ENCODE data around the gene PTGR1.

The PTGR1 gene

DNA sequence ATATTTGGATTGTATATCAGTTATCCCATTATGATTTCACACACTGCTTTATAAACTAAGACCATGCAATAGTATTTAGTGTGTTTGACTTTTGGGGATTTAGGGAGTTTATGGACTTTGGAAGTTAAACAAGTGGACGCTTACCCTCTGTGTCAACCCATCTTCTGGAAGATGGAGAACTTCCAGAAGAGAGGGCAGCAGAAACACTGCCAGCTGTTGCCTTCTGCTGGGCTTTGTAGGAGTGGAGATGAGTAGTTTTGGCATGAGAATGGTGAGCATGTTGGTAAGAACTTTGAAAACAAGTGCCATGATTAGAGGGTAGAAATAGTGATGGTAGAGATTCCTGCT is 33.9 kb upstream of the PTGR1 start:
- H3K4me1 ChIP-seq (ENCODE audit: low read length) = peaks cover 11% of the 10 kb centered on the region
- no peak overlapping the region for H3K27ac ChIP-seq (ENCODE audit: low read length)
- H3K4me3 ChIP-seq (ENCODE audit: low read length) = no peak overlapping the region
- no peak overlapping the region for H3K4me2 ChIP-seq (ENCODE audit: low read length)
- no peaks in the 10 kb centered on the region for H3K9me3 ChIP-seq (ENCODE audit: insufficient read depth, low read length)
- peaks cover 57% of the 10 kb centered on the region for H4K20me1 ChIP-seq (ENCODE audit: insufficient read depth, low read length)
- H3K36me3 ChIP-seq (replicated peaks; ENCODE audit: low read depth, low read length) = peaks cover 8% of the 10 kb centered on the region
- H3K9ac ChIP-seq (ENCODE audit: low read length) = no peak overlapping the region
- H2AFZ ChIP-seq (ENCODE audit: low read depth, low read length) = no peak overlapping the region
- H3K27me3 ChIP-seq (ENCODE audit: low read depth, low read length) = no peaks in the 10 kb centered on the region
- peaks cover 72% of the 10 kb centered on the region for H3K79me2 ChIP-seq (ENCODE audit: low read length)
- TF ChIP-seq EZH2phosphoT487 (IDR thresholded peaks at IDR 0.05; ENCODE audit: low read depth) = no peak
- TF ChIP-seq, protein P1, sequence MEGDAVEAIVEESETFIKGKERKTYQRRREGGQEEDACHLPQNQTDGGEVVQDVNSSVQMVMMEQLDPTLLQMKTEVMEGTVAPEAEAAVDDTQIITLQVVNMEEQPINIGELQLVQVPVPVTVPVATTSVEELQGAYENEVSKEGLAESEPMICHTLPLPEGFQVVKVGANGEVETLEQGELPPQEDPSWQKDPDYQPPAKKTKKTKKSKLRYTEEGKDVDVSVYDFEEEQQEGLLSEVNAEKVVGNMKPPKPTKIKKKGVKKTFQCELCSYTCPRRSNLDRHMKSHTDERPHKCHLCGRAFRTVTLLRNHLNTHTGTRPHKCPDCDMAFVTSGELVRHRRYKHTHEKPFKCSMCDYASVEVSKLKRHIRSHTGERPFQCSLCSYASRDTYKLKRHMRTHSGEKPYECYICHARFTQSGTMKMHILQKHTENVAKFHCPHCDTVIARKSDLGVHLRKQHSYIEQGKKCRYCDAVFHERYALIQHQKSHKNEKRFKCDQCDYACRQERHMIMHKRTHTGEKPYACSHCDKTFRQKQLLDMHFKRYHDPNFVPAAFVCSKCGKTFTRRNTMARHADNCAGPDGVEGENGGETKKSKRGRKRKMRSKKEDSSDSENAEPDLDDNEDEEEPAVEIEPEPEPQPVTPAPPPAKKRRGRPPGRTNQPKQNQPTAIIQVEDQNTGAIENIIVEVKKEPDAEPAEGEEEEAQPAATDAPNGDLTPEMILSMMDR (IDR thresholded peaks at IDR 0.05; ENCODE audit: low read depth, low read length) = no peak

DNA sequence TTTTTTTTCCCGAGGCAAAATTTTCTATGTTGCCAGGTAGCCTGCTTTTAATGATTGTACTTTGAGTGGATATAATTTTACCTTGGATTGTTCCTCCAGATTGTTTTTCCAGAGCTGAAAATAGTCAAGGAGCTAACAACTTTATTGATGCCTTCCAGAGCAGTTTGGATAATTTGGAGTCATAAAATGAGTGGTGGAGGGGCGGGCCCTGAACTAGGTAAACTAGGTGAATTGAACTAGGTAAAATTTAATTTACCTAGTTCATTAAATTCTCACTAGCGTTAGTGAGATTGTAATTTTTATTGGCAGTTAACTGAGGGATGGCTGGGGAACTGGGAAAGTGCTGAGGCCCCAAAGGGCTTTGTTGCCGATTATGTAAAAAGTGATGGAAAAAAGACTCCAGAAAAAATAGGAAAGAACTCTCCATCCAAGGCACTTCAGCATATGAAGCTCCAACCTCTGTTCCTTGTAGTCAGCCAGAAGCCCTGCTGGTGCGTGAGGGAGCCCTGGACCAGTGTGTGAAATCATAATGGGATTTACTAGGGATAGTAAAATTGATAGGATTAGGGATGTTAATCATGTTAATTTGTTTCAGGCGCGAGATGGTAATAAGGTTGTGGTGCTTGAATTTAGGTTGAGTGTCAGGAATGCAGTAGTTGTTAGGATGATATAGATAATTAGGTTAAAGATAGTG is 33.4 kb upstream of the PTGR1 start:
- Histone ChIP-seq H3K79me2 (ENCODE audit: low read length) (peaks cover 67% of the 10 kb centered on the region), H3K9ac (ENCODE audit: low read length) (peak overlapping the region; percentile 79; the same call in 1 of the 2 replicates), H3K4me3 (ENCODE audit: low read length) (peak overlapping the region; percentile 94), H3K27ac (ENCODE audit: low read length) (no peak overlapping the region), H3K9me3 (ENCODE audit: insufficient read depth, low read length) (no peaks in the 10 kb centered on the region), H3K27me3 (ENCODE audit: low read depth, low read length) (no peaks in the 10 kb centered on the region), H3K36me3 (replicated peaks; ENCODE audit: low read depth, low read length) (peaks cover 6% of the 10 kb centered on the region), H3K4me2 (ENCODE audit: low read length) (peak overlapping the region; percentile 87), H2AFZ (ENCODE audit: low read depth, low read length) (no peak overlapping the region), H4K20me1 (ENCODE audit: insufficient read depth, low read length) (peaks cover 51% of the 10 kb centered on the region), H3K4me1 (ENCODE audit: low read length) (peaks cover 11% of the 10 kb centered on the region)
- TF ChIP-seq EZH2phosphoT487 (IDR thresholded peaks at IDR 0.05; ENCODE audit: low read depth) = no peak
- TF ChIP-seq, protein P1 (IDR thresholded peaks at IDR 0.05; ENCODE audit: low read depth, low read length) = no peak

DNA sequence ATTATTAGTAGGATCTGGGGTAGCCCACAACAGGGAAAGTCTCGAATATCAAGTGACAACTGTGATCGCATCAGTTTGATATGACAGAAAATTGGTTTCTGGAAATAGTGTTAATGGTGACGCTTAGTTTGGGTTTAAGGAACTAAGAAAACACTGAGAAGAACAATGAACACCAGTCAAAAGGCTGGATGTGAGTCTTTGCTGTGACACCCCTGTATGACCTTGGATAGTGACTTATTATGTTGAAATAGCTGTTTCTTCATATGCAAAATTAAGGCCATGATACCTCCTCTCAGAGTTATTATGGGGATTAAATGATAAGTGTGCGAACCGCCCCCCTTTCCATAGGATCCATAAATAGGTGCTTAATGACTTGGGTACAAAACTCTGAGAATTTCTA is 32.6 kb upstream of the PTGR1 start:
- peaks cover 59% of the 10 kb centered on the region for H3K79me2 ChIP-seq (ENCODE audit: low read length)

DNA sequence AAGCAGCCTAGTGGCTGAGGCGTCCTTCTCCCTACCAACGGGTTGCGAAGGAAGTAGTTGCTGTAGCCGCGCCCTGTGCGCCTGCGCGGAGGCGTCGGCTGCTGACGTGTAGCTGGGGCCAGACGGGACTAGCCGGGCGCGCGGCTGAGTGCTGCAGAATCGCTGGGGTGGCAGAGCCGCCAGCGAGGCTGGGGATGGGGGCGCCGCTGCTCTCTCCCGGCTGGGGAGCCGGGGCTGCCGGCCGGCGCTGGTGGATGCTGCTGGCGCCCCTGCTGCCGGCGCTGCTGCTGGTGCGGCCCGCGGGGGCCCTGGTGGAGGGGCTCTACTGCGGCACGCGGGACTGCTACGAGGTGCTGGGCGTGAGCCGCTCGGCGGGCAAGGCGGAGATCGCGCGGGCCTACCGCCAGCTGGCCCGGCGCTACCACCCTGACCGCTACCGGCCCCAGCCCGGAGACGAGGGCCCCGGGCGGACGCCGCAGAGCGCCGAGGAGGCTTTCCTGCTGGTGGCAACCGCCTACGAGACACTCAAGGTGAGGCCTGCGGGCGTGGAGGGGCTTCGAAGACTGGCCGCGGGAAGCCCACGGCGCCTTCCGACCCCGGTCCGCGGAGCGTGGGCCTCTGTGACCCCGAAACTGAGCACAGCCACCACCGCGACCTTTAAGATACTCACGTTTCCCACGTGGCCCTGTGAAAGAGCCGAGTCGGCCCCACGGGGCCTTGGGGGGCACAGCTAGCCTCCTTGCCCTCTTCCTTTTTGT is 31.9 kb upstream of the PTGR1 start, which contains the start of gene DNAJC25:
DNAJC25 (plus strand) TSS at position 121 of the 758 bp plus-strand sequence; CDS start at position 195, 74 bp downstream.
- H3K79me2 ChIP-seq (ENCODE audit: low read length) = peaks cover 52% of the 10 kb centered on the region

More for the DNA sequence above, 32.6 kb upstream of the PTGR1 start:
- Histone ChIP-seq H3K27ac (ENCODE audit: low read length) (peak overlapping the region; percentile 33; the same call in 1 of the 2 replicates), H3K27me3 (ENCODE audit: low read depth, low read length) (no peaks in the 10 kb centered on the region), H4K20me1 (ENCODE audit: insufficient read depth, low read length) (peaks cover 44% of the 10 kb centered on the region), H3K4me2 (ENCODE audit: low read length) (peak overlapping the region; percentile 87), H3K4me3 (ENCODE audit: low read length) (peak overlapping the region; percentile 94), H3K9ac (ENCODE audit: low read length) (peak overlapping the region; percentile 79), H3K4me1 (ENCODE audit: low read length) (peaks cover 11% of the 10 kb centered on the region), H2AFZ (ENCODE audit: low read depth, low read length) (no peak overlapping the region), H3K36me3 (replicated peaks; ENCODE audit: low read depth, low read length) (peaks cover 6% of the 10 kb centered on the region), H3K9me3 (ENCODE audit: insufficient read depth, low read length) (no peaks in the 10 kb centered on the region)
- no peak for TF ChIP-seq EZH2phosphoT487 (IDR thresholded peaks at IDR 0.05; ENCODE audit: low read depth)
- TF ChIP-seq, protein P1 (IDR thresholded peaks at IDR 0.05; ENCODE audit: low read depth, low read length) = no peak

More for the DNA sequence above, 31.9 kb upstream of the PTGR1 start, which contains the start of gene DNAJC25:
- Histone ChIP-seq H3K4me1 (ENCODE audit: low read length) (peaks cover 11% of the 10 kb centered on the region), H3K4me2 (ENCODE audit: low read length) (peak within 1 kb of the TSS; percentile 87), H3K9me3 (ENCODE audit: insufficient read depth, low read length) (no peaks in the 10 kb centered on the region), H4K20me1 (ENCODE audit: insufficient read depth, low read length) (peaks cover 37% of the 10 kb centered on the region), H3K27ac (ENCODE audit: low read length) (peak within 1 kb of the TSS; percentile 33), H2AFZ (ENCODE audit: low read depth, low read length) (peak within 1 kb of the TSS; percentile 85), H3K9ac (ENCODE audit: low read length) (peak within 1 kb of the TSS; percentile 79), H3K27me3 (ENCODE audit: low read depth, low read length) (no peaks in the 10 kb centered on the region), H3K4me3 (ENCODE audit: low read length) (peak within 1 kb of the TSS; percentile 94), H3K36me3 (replicated peaks; ENCODE audit: low read depth, low read length) (peaks cover 6% of the 10 kb centered on the region)
- no peak for TF ChIP-seq EZH2phosphoT487 (IDR thresholded peaks at IDR 0.05; ENCODE audit: low read depth)
- TF ChIP-seq, protein P1 (IDR thresholded peaks at IDR 0.05; ENCODE audit: low read depth, low read length) = no peak

All from OCI-LY3 (cell line).